ENCODE results near the gene ZNF385A.
A peak's percentile ranks its signal among the peaks of the same experiment; 100 is the strongest.

Gene ZNF385A

GRCh38 chr12:54373649-54374561, 10.6 kb downstream of the ZNF385A start:
- no peak for DNase-seq

GRCh38 chr12:54372113-54372806, 12.3 kb downstream of the ZNF385A start:
- DNase-seq = no peak

- no peak for DNase-seq
Observed at GRCh38 chr12:54371328-54372112, 13.0 kb downstream of the ZNF385A start.

GRCh38 chr12:54370171-54370730, 14.3 kb downstream of the ZNF385A start:
- peak; percentile 55 to 77 (median 58) for DNase-seq

- DNase-seq = no peak
Observed at GRCh38 chr12:54369597-54370131, 14.9 kb downstream of the ZNF385A start.

- peak; percentile 92 to 95 (median 94) for DNase-seq
Observed at GRCh38 chr12:54368709-54369596, 15.6 kb downstream of the ZNF385A start.

GRCh38 chr12:54368025-54368708, 16.4 kb downstream of the ZNF385A start:
- peak in 3 of 4 experiments; percentile 52 to 60 (median 59) for DNase-seq

- DNase-seq = peak; percentile 84 to 93 (median 89)
Observed at GRCh38 chr12:54364413-54364812, 20.1 kb downstream of the ZNF385A start, which contains the start of gene GPR84. GPR84 (minus strand) TSS chr12:54364486; CDS start chr12:54363851, 635 bp downstream.

- peak; percentile 71 to 81 (median 78) for DNase-seq
Observed at GRCh38 chr12:54363618-54364017, 20.9 kb downstream of the ZNF385A start.

GRCh38 chr12:54363047-54363446, 21.5 kb downstream of the ZNF385A start:
- no peak for DNase-seq

- DNase-seq = peak; percentile 62 to 79 (median 68)
Observed at GRCh38 chr12:54360717-54361456, 23.6 kb downstream of the ZNF385A start.

GRCh38 chr12:54359762-54360351, 24.7 kb downstream of the ZNF385A start:
- peak in 2 of 4 experiments; percentile 62 to 63 for DNase-seq

GRCh38 chr12:54358945-54359761, 25.4 kb downstream of the ZNF385A start:
- DNase-seq = peak; percentile 96 to 99 (median 98)

- peak in 1 of 4 experiments; percentile 36 for DNase-seq
Observed at GRCh38 chr12:54358191-54358944, 26.2 kb downstream of the ZNF385A start.

GRCh38 chr12:54357506-54358190, 26.9 kb downstream of the ZNF385A start:
- DNase-seq = no peak

GRCh38 chr12:54356951-54357356, 27.6 kb downstream of the ZNF385A start:
- no peak for DNase-seq

- DNase-seq = no peak
Observed at GRCh38 chr12:54356228-54356627, 28.3 kb downstream of the ZNF385A start.
